GM12878 (cell line): Measurements from ENCODE around the gene LCMT1. TPM values are rescaled to one million over a fixed set of nuclear protein-coding genes. Genes with fewer than 3 reads are reported as not detected.

Experiments used
- ATAC-seq: fragments of 200-7000 bp; cut with Tn5 transposase; 3 replicates; pipeline ENCODE4 v1.9.1; 2020; ENCODE audit warnings: mild to moderate bottlenecking, moderate library complexity
- BruUV-seq: library from RNA; stranded (reverse); fragments of 400-500 nt; replicated peaks from 2 replicates; lab custom pipeline; 2021; lab: Mats Ljungman, UMichigan
- CTCF ChIA-PET: fragments of 300-600 bp; sonication (Branson Sonifier 250); formaldehyde crosslinking; extraction: SDS; loops from one replicate; lab custom pipeline; 2021; ENCODE audit warnings: inconsistent platforms; lab: Yijun Ruan, JAX
- POLR2A ChIA-PET: fragments of 350-600 bp; formaldehyde crosslinking; extraction: SDS; loops from one replicate; lab custom pipeline; 2021; ENCODE audit warnings: inconsistent platforms; lab: Charles Lee
- RAD21 ChIA-PET: fragments of 300-600 bp; sonication (Branson Sonifier 250); formaldehyde crosslinking; loops from one replicate; lab custom pipeline; 2023; ENCODE audit warnings: antibody characterized with exemption; ENCODE audit not compliant: unreplicated experiment; lab: Charles Lee
- SMC1A ChIA-PET: fragments of 300-600 bp; sonication (Branson Sonifier 250); formaldehyde crosslinking; loops from one replicate; lab custom pipeline; 2023; ENCODE audit not compliant: unreplicated experiment, uncharacterized antibody; lab: Charles Lee
- DNase-seq: peaks from one replicate; pipeline ENCODE4 v3.0.0-alpha.2; 2011; ENCODE audit warnings: low read depth, low spot score
- FAIRE-seq: peaks from 3 replicates; lab custom pipeline; 2011; peaks lifted over from hg19 to GRCh38; lab: Jason Lieb, UNC
- H2AFZ ChIP-seq: 2 replicates; pipeline ENCODE4 v1.6.0; 2011; ENCODE audit warnings: low read depth, low read length, control low read depth; ENCODE audit not compliant: control insufficient read depth
- H3K27ac ChIP-seq: 2 replicates; pipeline ENCODE4 v1.5.1; 2011; ENCODE audit warnings: control low read depth; ENCODE audit not compliant: control insufficient read depth, insufficient read depth
- H3K27me3 ChIP-seq, 2 experiments: replicated peaks in 1 of 2; 2 replicates each; pipeline versions ENCODE4 v1.6.0 to v1.6.1; 2011; ENCODE audit warnings: low read length in 1 of 2; ENCODE audit not compliant: control insufficient read depth in 2 of 2, insufficient read depth in 2 of 2
- H3K36me3 ChIP-seq, 2 experiments: 2 replicates each; pipeline ENCODE4 v1.5.1; 2011; ENCODE audit warnings: low read length in 1 of 2; ENCODE audit not compliant: control insufficient read depth in 2 of 2, insufficient read depth in 2 of 2
- H3K4me1 ChIP-seq: 2 replicates; pipeline ENCODE4 v1.6.1; 2011; ENCODE audit warnings: mild to moderate bottlenecking, low read length, moderate library complexity, mixed read lengths; ENCODE audit not compliant: control insufficient read depth, insufficient read depth
- H3K4me2 ChIP-seq: 2 replicates; pipeline ENCODE4 v1.6.0; 2011; ENCODE audit warnings: control low read depth; ENCODE audit not compliant: control insufficient read depth, insufficient read depth
- H3K4me3 ChIP-seq: fragments of 200-600 bp; sonication (generic); 2 replicates; pipeline ENCODE4 v1.5.1; 2016
- H3K79me2 ChIP-seq: 2 replicates; pipeline ENCODE4 v1.6.0; 2011; ENCODE audit warnings: low read length; ENCODE audit not compliant: control insufficient read depth, insufficient read depth
- H3K9ac ChIP-seq: 2 replicates; pipeline ENCODE4 v1.8.0; 2011; ENCODE audit warnings: low read length, control low read depth, mixed read lengths; ENCODE audit not compliant: control insufficient read depth, insufficient read depth
- H3K9me3 ChIP-seq: replicated peaks from 3 replicates; pipeline ENCODE4 v1.5.1; 2011; ENCODE audit warnings: mild to moderate bottlenecking, low read length; ENCODE audit not compliant: control insufficient read depth, insufficient read depth
- H4K20me1 ChIP-seq: 2 replicates; pipeline ENCODE4 v1.6.0; 2011; ENCODE audit not compliant: control insufficient read depth, insufficient read depth
- BCL11A ChIP-seq: IDR thresholded peaks from 2 replicates; pipeline ENCODE4 v1.6.1; 2011; ENCODE audit warnings: low read depth, low read length
- CEBPB ChIP-seq, 2 experiments: fragments of 150-350 bp in 1 of 2; IDR thresholded peaks; 2 replicates each; pipeline ENCODE4 v1.6.1; 2012 to 2014; ENCODE audit warnings: low read depth in 2 of 2, low read length in 2 of 2, borderline replicate concordance in 1 of 2, inconsistent platforms in 1 of 2
- CHD1 ChIP-seq: IDR thresholded peaks from 2 replicates; pipeline ENCODE4 v1.6.1; 2012; ENCODE audit warnings: low read depth, low read length, improper control_type of control experiment
- CHD4 ChIP-seq: fragments of 200-600 bp; sonication (generic); IDR thresholded peaks from 2 replicates; pipeline ENCODE4 v1.6.1; 2016; ENCODE audit warnings: mild to moderate bottlenecking
- CUX1 ChIP-seq: IDR thresholded peaks from 2 replicates; pipeline ENCODE4 v1.6.1; 2012; ENCODE audit warnings: improper control_type of control experiment, low read depth, low read length; ENCODE audit not compliant: insufficient replicate concordance
- EGR1 ChIP-seq, 2 experiments: IDR thresholded peaks; 1 replicate in 1 of 2; 2 replicates in 1 of 2; pipeline ENCODE4 v1.6.1; 2011 to 2012; ENCODE audit warnings: low read depth in 2 of 2, low read length in 2 of 2, borderline replicate concordance in 1 of 2, mild to moderate bottlenecking in 1 of 2, moderate library complexity in 1 of 2
- MEF2A ChIP-seq: IDR thresholded peaks from 2 replicates; pipeline ENCODE4 v1.6.1; 2011; ENCODE audit warnings: low read depth, mild to moderate bottlenecking, low read length, moderate library complexity; ENCODE audit not compliant: insufficient read depth
- MEF2B ChIP-seq: fragments of 450-650 bp; IDR thresholded peaks from 2 replicates; pipeline ENCODE4 v1.6.1; 2018; ENCODE audit warnings: mild to moderate bottlenecking, moderate library complexity; ENCODE audit not compliant: partially characterized antibody, poor library complexity, severe bottlenecking
- MTA2 ChIP-seq: fragments of 450-650 bp; IDR thresholded peaks from 2 replicates; pipeline ENCODE4 v1.6.1; 2016; ENCODE audit warnings: low read depth, mild to moderate bottlenecking, moderate library complexity
- NBN ChIP-seq: fragments of 450-650 bp; IDR thresholded peaks from 2 replicates; pipeline ENCODE4 v1.6.1; 2016
- NFIC ChIP-seq: IDR thresholded peaks from 2 replicates; pipeline ENCODE4 v1.6.1; 2012; ENCODE audit warnings: low read depth, mild to moderate bottlenecking, inconsistent platforms, low read length, moderate library complexity
- POLR2A ChIP-seq: IDR thresholded peaks from 2 replicates; pipeline ENCODE4 v1.6.1; 2011; ENCODE audit warnings: low read depth, mild to moderate bottlenecking, low read length
- REST ChIP-seq: IDR thresholded peaks from 2 replicates; pipeline ENCODE4 v1.6.1; 2012; ENCODE audit warnings: mild to moderate bottlenecking, low read depth, low read length
- RUNX3 ChIP-seq: IDR thresholded peaks from 2 replicates; pipeline ENCODE4 v1.6.1; 2012; ENCODE audit warnings: low read length, inconsistent platforms
- TCF12 ChIP-seq: IDR thresholded peaks from 2 replicates; pipeline ENCODE4 v1.6.1; 2011; ENCODE audit warnings: low read depth, mild to moderate bottlenecking, low read length
- ZSCAN29 ChIP-seq: fragments of 450-650 bp; IDR thresholded peaks from 2 replicates; pipeline ENCODE4 v1.6.1; 2017; ENCODE audit warnings: mild to moderate bottlenecking, moderate library complexity
- WGBS: methylation state at CpG from one replicate; pipeline ENCODE4 v1.1.6; 2016; ENCODE audit warnings: low lambda C conversion rate; ENCODE audit not compliant: insufficient replicate concordance, insufficient coverage; ENCODE audit errors: missing lambda C conversion rate; 5-methylcytosine and 5-hydroxymethylcytosine counted together
- in situ Hi-C: fragments of 300-500 bp; cut with MboI; formaldehyde crosslinking; loops from 9 replicates; pipeline ENCODE4 v1.14.3; 2018; ENCODE audit warnings: mixed read lengths
- intact Hi-C: fragments of 100-400 bp; cut with micrococcal nuclease; formaldehyde crosslinking; loops from one replicate; pipeline ENCODE4 v1.14.2; 2022; ENCODE audit not compliant: unreplicated experiment
- polyA plus RNA-seq, 11 experiments: library from polyadenylated mRNA; depleted of rRNA in 4 of 11; unstranded in 6 of 11; stranded (reverse) in 5 of 11; fragments of >200 nt; fragmentation: Nextera tagmentation in 4 of 11; fragmentation: Illumina TruSeq in 1 of 11; extraction: Ambion mirVana in 4 of 11; extraction: Trizol in 1 of 11; gene quantifications; 1 replicate in 1 of 11; 2 replicates in 10 of 11; pipeline versions ENCODE4 v1.2.1 to v1.2.3, GENCODE V29; 2011 to 2016; ENCODE audit warnings: inconsistent platforms in 2 of 11, missing spikeins in 2 of 11, low read depth in 1 of 11
- total RNA-seq, 4 experiments: library from RNA; depleted of rRNA in 3 of 4; stranded (reverse); fragments of >200 nt in 3 of 4; fragmentation: Illumina TruSeq in 1 of 4; extraction: Trizol in 1 of 4; gene quantifications; 2 replicates each; pipeline versions ENCODE4 v1.2.1 to v1.2.3, GENCODE V29; 2013 to 2021

Gene LCMT1
- total and polyA plus RNA-seq, 10 of the 15 experiments (the other 5 are each of a cell fraction or from before 2014, with no cell fraction given), result 19.7 to 51.2 (median 32.6) TPM

GRCh38 chr16:25063102-25063501 lies 48.4 kb upstream of the LCMT1 start:
- peak overlapping the region; percentile 38; the same call in 1 of the 2 replicates for H3K4me2 ChIP-seq
- no peak overlapping the region for H3K9ac ChIP-seq
- no peaks in the 10 kb centered on the region for H3K9me3 ChIP-seq
- peak; percentile 97 for FAIRE-seq
- no peak for DNase-seq
- H3K4me3 ChIP-seq, result no peak overlapping the region
- POLR2A ChIA-PET, result interaction anchor here (1.2 to 3.2 kb wide), 4 partner anchors 44 to 48 kb away, joined by 3 to 11 read pairs (median 4); partner anchors contain the start of genes ARHGAP17 and LCMT1
- intact Hi-C loops (no loop called here), in situ Hi-C loops (loop anchor here (5.0 kb wide), 1 partner anchor 164 kb away; no protein-coding TSS in a partner anchor)
- RAD21 ChIA-PET, result interaction anchor here (0.6 to 1.3 kb wide), 7 partner anchors 12 to 232 kb away, joined by 3 to 6 read pairs (median 4); partner anchors contain the start of gene LCMT1
- BruUV-seq, result no TSS peak
- no peaks in the 10 kb centered on the region for H3K79me2 ChIP-seq
- no peak overlapping the region for H2AFZ ChIP-seq
- H3K27ac ChIP-seq, result peak overlapping the region; percentile 50; the same call in 1 of the 2 replicates
- 20% methylated on average over 3 of the region's 3 CpGs for WGBS
- H4K20me1 ChIP-seq, result no peaks in the 10 kb centered on the region
- SMC1A ChIA-PET, result interaction anchor here (0.9 to 9.1 kb wide), 7 partner anchors 12 to 46 kb away, joined by 3 to 84 read pairs (median 7); partner anchors contain the start of gene LCMT1
- CTCF ChIA-PET, result interaction anchor here (1.1 to 1.9 kb wide), 4 partner anchors 11 to 46 kb away, joined by 3 to 7 read pairs (median 4); no protein-coding TSS in a partner anchor
- H3K27me3 ChIP-seq, result peaks cover 0 to 2% of the 10 kb centered on the region in 2 experiments; a peak in 1 of 4 replicates
- H3K36me3 ChIP-seq, result no peaks in the 10 kb centered on the region
- peaks cover 24% of the 10 kb centered on the region for H3K4me1 ChIP-seq
- no peak for ATAC-seq
- TF ChIP-seq NFIC (peak; percentile 54; the same call in 1 of the 2 replicates), BCL11A (0 out of 2 replicates have a peak, but pooled peaks have one; percentile 17), REST (no peak), CEBPB (IDR thresholded peaks at IDR 0.05; ENCODE audit: borderline replicate concordance in 1 of 2, low read depth in 2 of 2, low read length in 2 of 2) (peak; percentile 58 to 61; a peak in 1 of 4 replicates), RUNX3 (peak; percentile 51), NBN (0 out of 2 replicates have a peak, but pooled peaks have one; percentile 32), MEF2A (no peak), MTA2 (peak; percentile 58), CUX1 (peak; percentile 45), ZSCAN29 (no peak), TCF12 (peak; percentile 92), CHD4 (no peak), CHD1 (no peak), MEF2B (peak; percentile 63), EGR1 (IDR thresholded peaks at IDR 0.05; ENCODE audit: borderline replicate concordance in 1 of 2, low read depth in 2 of 2, low read length in 2 of 2) (peak in 1 of 2 experiments; percentile 80; a peak in 2 of 3 replicates), POLR2A (no peak)
